ENCODE data around the gene ANKRD28. TPM values are rescaled to one million over a fixed set of nuclear protein-coding genes. Genes with fewer than 3 reads are reported as not detected.

Gene ANKRD28
- total RNA-seq, 1 donor from 2014 or later: 50.3 TPM

DNA sequence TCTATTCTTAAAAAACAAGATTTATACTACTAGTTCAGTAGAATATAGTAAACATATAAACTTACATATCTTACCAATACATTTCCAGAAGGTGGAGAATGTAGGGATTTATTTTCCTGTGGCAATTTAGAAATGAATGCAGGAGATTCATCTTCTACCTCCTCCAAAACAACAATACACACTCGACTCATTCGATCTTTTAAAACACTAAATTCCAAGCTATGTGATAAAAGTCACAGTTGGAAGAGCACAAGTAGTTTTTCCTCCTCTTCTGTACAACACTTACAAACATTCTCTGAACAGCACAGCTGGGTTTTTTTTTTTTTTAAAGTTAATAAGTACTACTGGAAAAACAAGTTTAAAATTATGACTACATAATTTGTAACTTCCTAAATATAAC lies 1.4 kb downstream of the ANKRD28 start:
- Histone ChIP-seq H3K4me1 (peaks cover 25% of the 10 kb centered on the region), H3K9me3 (no peaks in the 10 kb centered on the region), H3K27me3 (no peaks in the 10 kb centered on the region), H3K27ac (peak overlapping the region; percentile 80), H3K36me3 (no peaks in the 10 kb centered on the region), H3K4me3 (peak overlapping the region; percentile 49)
- DNase-seq (no peak), ATAC-seq (no peak)
- intact Hi-C loops (cut with DNase I): no loop called here
- TF ChIP-seq, protein P1, sequence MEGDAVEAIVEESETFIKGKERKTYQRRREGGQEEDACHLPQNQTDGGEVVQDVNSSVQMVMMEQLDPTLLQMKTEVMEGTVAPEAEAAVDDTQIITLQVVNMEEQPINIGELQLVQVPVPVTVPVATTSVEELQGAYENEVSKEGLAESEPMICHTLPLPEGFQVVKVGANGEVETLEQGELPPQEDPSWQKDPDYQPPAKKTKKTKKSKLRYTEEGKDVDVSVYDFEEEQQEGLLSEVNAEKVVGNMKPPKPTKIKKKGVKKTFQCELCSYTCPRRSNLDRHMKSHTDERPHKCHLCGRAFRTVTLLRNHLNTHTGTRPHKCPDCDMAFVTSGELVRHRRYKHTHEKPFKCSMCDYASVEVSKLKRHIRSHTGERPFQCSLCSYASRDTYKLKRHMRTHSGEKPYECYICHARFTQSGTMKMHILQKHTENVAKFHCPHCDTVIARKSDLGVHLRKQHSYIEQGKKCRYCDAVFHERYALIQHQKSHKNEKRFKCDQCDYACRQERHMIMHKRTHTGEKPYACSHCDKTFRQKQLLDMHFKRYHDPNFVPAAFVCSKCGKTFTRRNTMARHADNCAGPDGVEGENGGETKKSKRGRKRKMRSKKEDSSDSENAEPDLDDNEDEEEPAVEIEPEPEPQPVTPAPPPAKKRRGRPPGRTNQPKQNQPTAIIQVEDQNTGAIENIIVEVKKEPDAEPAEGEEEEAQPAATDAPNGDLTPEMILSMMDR (IDR thresholded peaks at IDR 0.05): no peak

DNA sequence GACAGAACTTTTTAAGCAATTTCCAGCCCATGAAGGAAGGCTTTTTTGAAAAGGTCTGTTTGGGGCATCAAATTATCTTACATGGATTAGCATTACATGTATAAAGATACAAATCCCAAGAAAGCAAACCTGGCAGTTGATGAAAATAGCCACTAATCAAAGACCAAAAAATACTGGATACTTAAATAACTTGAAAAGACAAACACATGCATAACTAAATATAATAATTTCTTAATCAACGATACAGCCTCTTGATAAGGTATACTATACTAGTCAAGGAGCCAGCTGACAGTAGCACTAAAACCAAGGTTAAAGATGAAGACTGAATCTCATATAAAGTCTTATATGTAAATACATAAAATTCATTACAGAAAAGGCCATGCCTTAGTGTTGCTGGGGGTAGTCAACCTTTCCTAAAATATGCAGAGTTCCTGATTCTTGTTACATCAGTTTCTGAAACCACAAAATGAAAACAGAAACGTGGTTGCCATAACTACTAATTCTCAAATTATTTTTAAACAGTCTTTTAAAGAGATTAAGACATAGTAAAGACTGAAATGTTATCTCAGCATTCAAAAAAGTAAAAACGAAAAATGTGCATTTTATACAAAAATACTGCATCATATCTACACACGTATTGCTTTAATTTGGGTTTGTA lies 2.0 kb downstream of the ANKRD28 start:
- Histone ChIP-seq H3K36me3 (no peaks in the 10 kb centered on the region), H3K27me3 (no peaks in the 10 kb centered on the region), H3K4me1 (peaks cover 24% of the 10 kb centered on the region), H3K27ac (peak overlapping the region; percentile 80), H3K4me3 (peak overlapping the region; percentile 49), H3K9me3 (no peaks in the 10 kb centered on the region)
- peak; percentile 41 for ATAC-seq
- DNase-seq: no peak
- TF ChIP-seq, protein P1 (IDR thresholded peaks at IDR 0.05): no peak
- intact Hi-C loops (cut with DNase I): no loop called here

DNA sequence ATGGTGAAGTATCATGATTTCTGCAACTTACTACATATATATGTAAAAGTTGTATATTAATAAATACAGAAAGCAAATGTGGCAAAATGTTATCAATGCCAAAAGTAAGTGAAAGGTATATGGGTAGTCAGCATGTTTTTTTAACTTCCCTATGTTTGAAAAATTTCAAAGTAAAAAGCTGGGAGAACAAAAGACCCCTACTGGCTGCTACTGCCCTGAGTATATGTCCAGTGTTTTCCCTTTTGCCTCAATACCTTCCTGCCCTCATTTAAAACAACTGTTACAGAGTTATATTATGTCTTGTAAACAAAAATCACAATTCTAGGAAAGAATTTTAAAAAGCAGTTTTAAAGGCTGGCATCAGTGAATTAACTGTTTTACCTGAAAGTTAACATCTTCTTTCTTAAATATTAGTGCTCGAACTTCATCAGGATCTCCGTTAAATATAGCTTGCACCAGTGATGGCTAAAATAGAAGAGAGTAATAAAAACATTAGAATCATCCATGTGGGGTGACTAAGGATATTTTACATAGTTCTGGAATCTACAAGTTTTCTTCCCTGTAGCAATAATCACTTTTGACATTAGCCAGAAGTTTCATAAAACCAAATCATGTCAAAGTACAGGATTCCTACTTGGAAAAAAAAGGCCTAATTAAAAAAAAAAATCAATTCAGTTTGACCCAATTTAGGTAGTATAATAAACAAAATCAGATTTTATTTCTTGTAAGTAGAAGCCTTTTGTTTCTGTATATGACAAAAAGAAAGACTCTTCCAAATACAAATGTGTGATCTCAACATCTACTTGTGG lies 2.7 kb downstream of the ANKRD28 start:
- no peaks in the 10 kb centered on the region for H3K27me3 ChIP-seq
- no peaks in the 10 kb centered on the region for H3K36me3 ChIP-seq
- H3K4me1 ChIP-seq: peaks cover 17% of the 10 kb centered on the region
- H3K4me3 ChIP-seq: peak overlapping the region; percentile 49
- intact Hi-C loops (cut with DNase I): no loop called here
- H3K27ac ChIP-seq: peak overlapping the region; percentile 80
- ATAC-seq (no peak), DNase-seq (no peak)
- no peaks in the 10 kb centered on the region for H3K9me3 ChIP-seq
- TF ChIP-seq, protein P1 (IDR thresholded peaks at IDR 0.05): no peak

DNA sequence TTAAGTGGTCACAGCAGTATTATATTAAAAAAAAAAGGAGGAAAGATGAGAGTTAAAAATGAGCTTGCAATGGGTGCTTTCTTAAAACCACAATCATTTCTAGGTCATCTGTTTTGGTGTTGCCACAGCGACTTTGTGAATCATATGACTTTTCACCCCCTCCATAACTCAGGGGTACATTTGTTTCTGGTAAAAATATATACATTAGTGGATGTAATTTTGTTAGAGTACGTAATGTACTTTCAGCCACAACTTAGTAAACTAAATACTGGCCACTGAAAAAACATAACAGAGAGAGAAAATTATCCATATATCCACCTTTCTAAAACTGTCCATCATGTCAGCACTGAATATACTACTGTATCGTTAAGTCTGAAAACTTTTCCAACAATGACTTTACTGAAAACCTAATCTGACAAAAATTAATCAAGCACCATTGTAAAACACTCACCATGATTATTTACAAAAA lies 3.4 kb downstream of the ANKRD28 start:
- peaks cover 14% of the 10 kb centered on the region for H3K4me1 ChIP-seq
- intact Hi-C loops (cut with DNase I): no loop called here

DNA sequence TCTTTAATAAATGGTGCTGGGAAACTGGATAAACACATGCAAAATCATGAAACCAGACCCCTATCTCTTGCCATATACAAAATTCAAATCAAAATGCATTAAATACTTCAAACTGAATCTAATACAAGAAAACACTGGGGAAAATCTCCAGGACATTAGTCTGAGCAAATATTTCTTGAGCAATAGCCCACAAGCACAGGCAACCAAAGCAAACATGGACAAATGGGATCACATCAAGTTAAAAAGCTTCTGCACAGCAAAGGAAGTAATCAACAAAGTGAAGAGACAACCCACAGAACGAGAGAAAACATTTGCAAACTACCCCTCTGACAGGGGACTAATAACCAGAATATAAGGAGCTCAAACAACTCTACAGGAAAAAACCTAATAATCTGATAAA lies 6.3 kb downstream of the ANKRD28 start:
- no peaks in the 10 kb centered on the region for H3K9me3 ChIP-seq
- H3K4me1 ChIP-seq: peaks cover 9% of the 10 kb centered on the region
- H3K4me3 ChIP-seq: no peak overlapping the region
- intact Hi-C loops (cut with DNase I): no loop called here
- no peaks in the 10 kb centered on the region for H3K36me3 ChIP-seq
- ATAC-seq: no peak
- no peaks in the 10 kb centered on the region for H3K27me3 ChIP-seq
- TF ChIP-seq, protein P1 (IDR thresholded peaks at IDR 0.05): no peak
- no peak overlapping the region for H3K27ac ChIP-seq
- DNase-seq: no peak

More for the DNA sequence above, 3.4 kb downstream of the ANKRD28 start:
- TF ChIP-seq, protein P1 (IDR thresholded peaks at IDR 0.05): no peak
- Histone ChIP-seq H3K27ac (peak overlapping the region; percentile 80), H3K4me3 (peak overlapping the region; percentile 49), H3K9me3 (no peaks in the 10 kb centered on the region), H3K27me3 (no peaks in the 10 kb centered on the region), H3K36me3 (no peaks in the 10 kb centered on the region)
- no peak for DNase-seq
- ATAC-seq: peak; percentile 36
